AG08396 (cell line): ENCODE results near the gene LYST.
"Not testable (repeated sequence)": the region's sequence is repeated elsewhere in the genome, so short reads cannot be mapped to it uniquely, and the experiment has no call there.

Source experiments
- DNase-seq: peaks from one replicate; pipeline ENCODE4 v3.0.0; 2012; ENCODE audit warnings: low spot score, mixed read lengths

LYST gene

GRCh38 chr1:235821361-235821981 lies 45.2 kb downstream of the LYST start:
- DNase-seq = peak; percentile 47

- DNase-seq = no peak
These were observed 46.6 kb downstream of the LYST start for GRCh38 chr1:235820061-235820460.

- no peak for DNase-seq
These were observed 48.0 kb downstream of the LYST start for GRCh38 chr1:235818632-235819136.

- no peak for DNase-seq
These were observed 49.5 kb downstream of the LYST start for GRCh38 chr1:235817101-235817728.

DNA sequence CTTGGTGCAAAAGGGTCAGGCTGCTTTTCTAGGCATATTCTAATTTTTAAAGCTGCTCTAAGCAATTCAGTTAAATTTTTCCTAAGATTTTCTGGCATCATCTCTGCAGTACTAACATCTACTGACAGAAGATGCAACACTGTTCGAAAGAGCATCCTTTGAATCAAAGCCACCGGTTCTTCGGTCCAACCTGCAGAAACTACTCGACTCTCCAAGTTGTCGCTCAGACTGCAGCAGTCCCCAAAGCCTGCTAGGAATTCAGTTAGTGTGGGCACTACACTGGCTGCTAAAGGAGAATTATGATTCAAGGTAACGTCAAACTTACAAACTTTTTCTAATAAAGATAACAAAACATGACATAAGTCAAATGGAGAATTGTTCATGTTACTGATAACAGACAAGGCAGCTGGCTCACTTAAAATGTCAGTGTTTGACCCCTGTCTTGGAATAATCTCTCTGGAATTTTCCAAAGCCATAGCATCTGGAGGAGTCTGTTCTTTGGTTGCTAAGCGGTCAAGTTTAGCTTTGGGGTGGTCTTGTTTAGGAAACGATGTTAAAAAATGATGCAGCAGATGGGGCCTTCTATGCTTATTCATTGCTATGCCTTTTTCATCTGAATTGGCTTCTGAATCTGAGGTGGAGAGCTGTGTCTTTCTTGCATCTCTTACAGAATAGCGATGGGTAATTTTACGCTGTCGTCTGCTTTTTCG lies 56.9 kb downstream of the LYST start:
- no peak for DNase-seq

- DNase-seq = no peak
These were observed 58.5 kb downstream of the LYST start for GRCh38 chr1:235808223-235808622.

DNA sequence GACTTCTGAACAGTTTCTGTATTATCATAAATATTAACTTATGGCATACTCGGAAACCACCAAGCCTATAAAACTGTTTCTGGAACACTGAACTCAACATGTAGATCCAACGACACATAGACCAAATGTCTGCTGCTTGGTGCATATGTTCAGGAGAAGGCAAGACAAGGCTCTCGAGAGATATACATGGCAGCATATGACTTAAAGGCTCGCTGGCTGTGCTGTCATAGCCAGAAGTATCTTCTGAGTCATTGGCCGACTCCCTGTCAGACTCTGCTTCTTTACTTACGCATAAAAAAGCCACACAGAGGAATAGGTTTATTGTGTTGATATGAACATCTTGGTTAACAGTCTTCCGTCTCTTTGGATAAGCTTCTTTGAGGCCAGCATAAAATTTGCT lies 60.6 kb downstream of the LYST start:
- no peak for DNase-seq

DNA sequence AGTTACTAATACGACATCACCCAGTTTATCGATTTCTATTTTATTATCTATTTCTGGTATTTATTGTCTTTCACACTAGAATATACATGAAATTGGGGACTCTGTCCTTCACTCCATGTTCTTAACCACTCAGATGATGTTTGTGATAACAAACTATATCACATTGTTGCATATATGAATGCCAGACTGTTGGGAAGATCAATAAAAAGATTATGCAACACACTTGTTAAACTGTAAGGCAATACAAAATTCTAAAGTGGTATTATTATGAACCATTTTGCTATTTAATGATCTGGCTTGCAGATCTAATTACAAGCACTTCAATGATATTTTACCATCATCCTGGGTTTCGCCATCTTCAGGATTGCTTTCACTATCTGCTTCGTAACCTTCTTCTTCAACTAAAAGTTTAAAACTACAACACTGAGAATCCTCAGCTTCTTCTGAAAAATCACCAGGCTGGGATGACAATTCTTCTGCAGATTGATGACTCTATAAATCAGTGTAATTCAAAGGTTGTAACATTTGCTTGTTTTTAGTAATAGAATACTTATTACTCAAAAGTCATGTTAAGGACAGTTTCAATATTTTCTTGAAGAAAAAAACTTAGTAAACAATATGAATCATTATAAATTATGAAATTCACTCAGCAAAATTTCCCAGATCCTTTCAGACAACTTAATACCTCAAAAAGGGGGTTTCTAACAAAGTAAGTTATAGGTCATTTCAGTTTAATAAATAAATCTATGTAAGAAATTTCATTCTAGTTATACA lies 63.9 kb downstream of the LYST start:
- no peak for DNase-seq

GRCh38 chr1:235799264-235799663 lies 67.4 kb downstream of the LYST start:
- no peak for DNase-seq

- no peak for DNase-seq
These were observed 75.1 kb downstream of the LYST start for GRCh38 chr1:235791532-235792060.

DNA sequence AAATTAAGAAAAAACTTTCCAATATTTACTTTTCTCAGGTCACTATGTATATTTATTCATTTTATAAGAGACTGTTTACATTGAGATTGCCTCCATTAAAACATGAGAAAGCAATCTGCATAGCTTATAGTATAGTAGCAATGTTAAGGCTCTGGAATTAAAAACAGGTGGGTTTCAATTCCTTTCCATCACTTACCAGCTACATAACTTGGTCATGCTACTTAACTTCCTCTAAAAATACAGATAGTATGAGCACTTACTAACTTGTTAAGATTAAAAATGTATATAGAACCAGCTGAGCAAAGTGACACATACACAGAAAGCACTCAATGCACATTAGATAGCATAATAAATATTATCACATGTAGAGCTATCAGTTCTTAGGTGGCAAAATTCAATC lies 76.6 kb downstream of the LYST start:
- DNase-seq = no peak

- DNase-seq = not testable (repeated sequence)
These were observed 80.3 kb downstream of the LYST start for GRCh38 chr1:235786227-235786898.

DNA sequence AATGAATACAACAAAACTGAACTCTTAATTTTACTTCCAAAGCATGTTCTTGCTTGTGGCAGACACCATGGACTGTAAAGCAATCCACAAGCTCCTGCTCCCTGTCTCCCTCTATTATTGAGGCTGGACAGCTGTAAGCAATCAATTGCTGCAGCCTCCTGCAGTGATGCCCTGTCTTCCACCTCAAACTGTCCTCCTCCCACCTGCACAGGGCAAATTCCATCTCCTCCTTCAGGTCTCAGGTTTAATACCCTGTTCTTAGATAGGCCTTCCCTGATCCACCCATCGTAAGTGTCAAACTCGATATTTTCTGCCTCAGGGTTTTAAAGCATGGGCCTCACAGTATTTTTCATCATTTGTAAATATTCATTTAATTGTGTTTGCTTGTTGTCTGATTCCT lies 81.8 kb downstream of the LYST start:
- DNase-seq = no peak

- peak; percentile 8 for DNase-seq
These were observed 83.4 kb downstream of the LYST start for GRCh38 chr1:235783148-235783776.

DNA sequence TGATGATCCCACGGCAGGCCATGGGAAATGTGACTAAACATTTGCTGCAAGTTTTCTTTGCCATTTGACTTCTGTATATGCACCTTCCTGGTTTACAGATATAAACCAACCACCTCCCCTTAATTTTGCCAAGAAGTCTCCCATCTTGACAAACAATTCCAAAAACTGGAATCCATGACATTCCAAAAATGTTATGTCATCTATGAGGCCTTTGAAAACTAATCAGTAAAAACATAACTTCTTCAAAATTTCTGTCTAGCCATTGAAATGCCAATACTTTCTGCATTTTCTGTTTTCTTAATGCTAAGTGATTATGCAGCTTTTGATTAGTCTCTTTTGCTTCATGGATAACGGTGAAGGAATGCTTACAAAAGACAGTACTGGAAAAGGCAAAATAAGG lies 84.1 kb downstream of the LYST start:
- DNase-seq = no peak

- DNase-seq = no peak
These were observed 84.9 kb downstream of the LYST start for GRCh38 chr1:235781807-235782206.

DNA sequence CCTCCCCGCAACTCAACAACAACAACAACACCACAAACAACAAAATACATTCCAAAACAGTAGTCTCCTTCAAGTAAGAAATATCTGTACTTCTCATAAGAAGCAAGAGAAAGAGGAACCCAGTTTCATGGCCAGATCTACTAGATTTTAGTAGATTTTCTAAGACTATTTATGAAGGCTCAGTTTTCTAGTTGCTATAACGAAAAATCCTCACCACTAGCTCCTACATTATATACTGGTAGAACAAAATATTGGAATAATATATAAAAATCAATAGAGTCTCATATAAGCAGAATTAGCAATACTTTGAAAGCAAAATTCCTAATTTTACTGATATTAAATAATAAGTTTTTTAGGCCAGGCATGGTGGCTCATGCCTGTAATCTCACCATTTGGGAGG lies 86.9 kb downstream of the LYST start:
- no peak for DNase-seq

GRCh38 chr1:235776396-235776795 lies 90.3 kb downstream of the LYST start:
- DNase-seq = no peak

- DNase-seq = no peak
These were observed 91.4 kb downstream of the LYST start for GRCh38 chr1:235775246-235775860.

DNA sequence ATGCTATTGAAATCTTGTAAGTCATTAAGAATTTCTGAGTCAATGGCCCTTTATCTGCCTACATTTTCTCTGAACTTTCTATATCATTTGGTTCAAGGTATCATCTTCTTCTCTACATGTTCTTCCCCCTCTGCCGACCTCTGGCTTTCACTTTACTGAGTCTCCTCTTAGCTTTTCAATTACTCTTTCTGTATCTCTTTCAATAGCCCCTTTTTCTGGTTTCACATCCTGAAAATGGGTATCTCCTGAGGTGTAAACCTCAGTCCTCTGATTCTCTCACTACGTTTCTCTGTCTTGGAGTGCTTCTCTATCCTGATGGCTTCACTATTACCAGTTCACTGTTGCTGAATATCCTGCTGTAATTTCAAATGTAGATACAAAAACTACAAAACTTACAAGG lies 98.9 kb downstream of the LYST start:
- no peak for DNase-seq

DNA sequence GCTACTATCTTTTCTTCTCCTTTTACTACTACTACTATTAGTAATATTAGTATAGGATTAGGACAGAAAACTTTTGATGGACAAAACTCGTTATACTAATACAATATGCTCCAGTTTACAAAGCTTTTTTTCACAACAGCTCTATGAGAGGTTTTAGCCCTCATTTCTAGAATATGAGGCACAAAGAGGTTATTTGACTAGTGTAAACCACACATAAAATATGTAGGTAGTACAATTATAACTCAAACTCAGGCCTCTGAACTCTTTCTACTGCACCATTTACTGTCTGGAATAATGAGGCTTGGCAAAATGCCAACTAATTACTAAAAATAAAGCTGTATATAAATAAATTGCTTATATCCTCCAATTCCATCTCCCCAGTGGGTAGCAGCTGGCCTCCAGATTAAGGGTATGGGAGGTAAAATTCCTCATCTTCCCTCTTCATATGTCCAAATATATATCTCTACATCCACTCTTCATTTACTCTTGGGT lies 99.9 kb downstream of the LYST start:
- DNase-seq = no peak
